ENCODE measurements around the gene WASF2. TPM values are rescaled to one million over a fixed set of nuclear protein-coding genes. Genes with fewer than 3 reads are reported as not detected.

WASF2 gene
- polyA plus RNA-seq, 1 experiment: 62.7 TPM

- H3K9me3 ChIP-seq (ENCODE audit: control insufficient read depth, insufficient read depth, low read length): no peaks in the 10 kb centered on the region; the same call in 1 of the 2 replicates
- POLR2A ChIA-PET: interaction anchor here (1.1 to 1.2 kb wide), 2 partner anchors 8 to 55 kb away, joined by 3 to 4 read pairs; no protein-coding TSS in a partner anchor
These were observed 132.5 kb downstream of the WASF2 start for GRCh38 chr1:27357281-27358037.

GRCh38 chr1:27356619-27357280 lies 133.2 kb downstream of the WASF2 start:
- no peak for DNase-seq (ENCODE audit: low read depth, low spot score)
- no peak overlapping the region for H3K27ac ChIP-seq (ENCODE audit: low read depth, low read length)
- POLR2A ChIA-PET: no interaction called here
- no peak for TF ChIP-seq CTCF (IDR thresholded peaks at IDR 0.05; ENCODE audit: low read depth, low read length)
- H3K4me3 ChIP-seq (ENCODE audit: low read depth, low read length): no peak overlapping the region
- no peaks in the 10 kb centered on the region for H3K27me3 ChIP-seq (ENCODE audit: control insufficient read depth, insufficient read depth, low read length)
- no peaks in the 10 kb centered on the region; the same call in 1 of the 2 replicates for H3K9me3 ChIP-seq (ENCODE audit: control insufficient read depth, insufficient read depth, low read length)
- CTCF ChIA-PET: interaction anchor here (0.6 to 2.3 kb wide), 27 partner anchors 9 to 257 kb away, joined by 3 to 25 read pairs (median 5); partner anchors contain the start of genes FCN3, MAP3K6 and SYTL1

More at GRCh38 chr1:27357281-27358037, 132.5 kb downstream of the WASF2 start:
- Histone ChIP-seq H3K27ac (ENCODE audit: low read depth, low read length) (no peak overlapping the region), H3K4me3 (ENCODE audit: low read depth, low read length) (no peak overlapping the region), H3K27me3 (ENCODE audit: control insufficient read depth, insufficient read depth, low read length) (no peaks in the 10 kb centered on the region)
- peak; percentile 86 for TF ChIP-seq CTCF (IDR thresholded peaks at IDR 0.05; ENCODE audit: low read depth, low read length)
- CTCF ChIA-PET: interaction anchor here (0.6 to 2.3 kb wide), 25 partner anchors 9 to 258 kb away, joined by 3 to 25 read pairs (median 6); partner anchors contain the start of genes FCN3, MAP3K6 and SYTL1
- no peak for DNase-seq (ENCODE audit: low read depth, low spot score)

GRCh38 chr1:27356277-27356618 lies 133.7 kb downstream of the WASF2 start:
- Histone ChIP-seq H3K27me3 (ENCODE audit: control insufficient read depth, insufficient read depth, low read length) (no peaks in the 10 kb centered on the region), H3K4me3 (ENCODE audit: low read depth, low read length) (no peak overlapping the region), H3K9me3 (ENCODE audit: control insufficient read depth, insufficient read depth, low read length) (no peaks in the 10 kb centered on the region; the same call in 1 of the 2 replicates), H3K27ac (ENCODE audit: low read depth, low read length) (no peak overlapping the region)
- ChIA-PET CTCF (interaction anchor here (0.6 to 2.3 kb wide), 7 partner anchors 10 to 257 kb away, joined by 3 to 9 read pairs (median 3); no protein-coding TSS in a partner anchor), POLR2A (no interaction called here)
- no peak for TF ChIP-seq CTCF (IDR thresholded peaks at IDR 0.05; ENCODE audit: low read depth, low read length)
- DNase-seq (ENCODE audit: low read depth, low spot score): no peak

- H3K27ac ChIP-seq (ENCODE audit: low read depth, low read length): no peak overlapping the region
- H3K9me3 ChIP-seq (ENCODE audit: control insufficient read depth, insufficient read depth, low read length): no peaks in the 10 kb centered on the region; the same call in 1 of the 2 replicates
- no peak for TF ChIP-seq CTCF (IDR thresholded peaks at IDR 0.05; ENCODE audit: low read depth, low read length)
- H3K27me3 ChIP-seq (ENCODE audit: control insufficient read depth, insufficient read depth, low read length): no peaks in the 10 kb centered on the region
- CTCF ChIA-PET: interaction anchor here (0.9 to 2.3 kb wide), 5 partner anchors 23 to 252 kb away, joined by 3 to 9 read pairs (median 3); no protein-coding TSS in a partner anchor
- H3K4me3 ChIP-seq (ENCODE audit: low read depth, low read length): no peak overlapping the region
- POLR2A ChIA-PET: no interaction called here
- no peak for DNase-seq (ENCODE audit: low read depth, low spot score)
These were observed 134.3 kb downstream of the WASF2 start for GRCh38 chr1:27355683-27356082.

Other genes with a start within 250 kb of the WASF2 start
- 27.8 and 37.2 TPM in 2 replicates for gene TMEM222, start 168.0 kb downstream of the WASF2 start, polyA plus RNA-seq (2011; rRNA removed)
- gene SYTL1, start 148.1 kb downstream of the WASF2 start, polyA plus RNA-seq (2011; rRNA removed): 0.32 and 0.35 TPM in 2 replicates
- gene MAP3K6, start 123.2 kb downstream of the WASF2 start, polyA plus RNA-seq (2011; rRNA removed): 7.6 TPM in 2 replicates
- gene FCN3, start 115.3 kb downstream of the WASF2 start, polyA plus RNA-seq (2011; rRNA removed): not detected in 2 replicates
- not detected in 2 replicates for gene CD164L2, start 106.8 kb downstream of the WASF2 start, polyA plus RNA-seq (2011; rRNA removed)
- 1.3 and 1.7 TPM in 2 replicates for gene GPR3, start 97.5 kb downstream of the WASF2 start, polyA plus RNA-seq (2011; rRNA removed)
- 2.8 and 3.0 TPM in 2 replicates for gene AHDC1, start 114.0 kb upstream of the WASF2 start, polyA plus RNA-seq (2011; rRNA removed)
- not detected in 2 replicates for gene FGR, start 145.0 kb upstream of the WASF2 start, polyA plus RNA-seq (2011; rRNA removed)
- 26.8 and 29.6 TPM in 2 replicates for gene IFI6, start 182.0 kb upstream of the WASF2 start, polyA plus RNA-seq (2011; rRNA removed)
- gene FAM76A, start 235.8 kb upstream of the WASF2 start, polyA plus RNA-seq (2011; rRNA removed): 4.1 and 4.9 TPM in 2 replicates

Measured in AG04450 (cell line).